Islet precursor cell (in vitro differentiated cells): ENCODE measurements around the gene AHNAK2.
"Not testable (repeated sequence)": the region's sequence is repeated elsewhere in the genome, so short reads cannot be mapped to it uniquely, and the experiment has no call there.

ENCODE experiments used
- DNase-seq: peaks from one replicate; pipeline ENCODE4 v3.0.0-alpha.2; 2018

Gene AHNAK2

GRCh38 chr14:104950701-104951100 is 27.5 kb downstream of the AHNAK2 start:
- DNase-seq = not testable (repeated sequence)

- no peak for DNase-seq
These were observed 28.2 kb downstream of the AHNAK2 start for GRCh38 chr14:104950021-104950420.

GRCh38 chr14:104949406-104949955 is 28.7 kb downstream of the AHNAK2 start:
- not testable (repeated sequence) for DNase-seq

GRCh38 chr14:104948736-104949031 is 29.5 kb downstream of the AHNAK2 start:
- DNase-seq = no peak

GRCh38 chr14:104947881-104948735 is 30.1 kb downstream of the AHNAK2 start:
- DNase-seq = not testable (repeated sequence)

GRCh38 chr14:104947201-104947600 is 31.0 kb downstream of the AHNAK2 start:
- DNase-seq = not testable (repeated sequence)

- not testable (repeated sequence) for DNase-seq
These were observed 31.9 kb downstream of the AHNAK2 start for GRCh38 chr14:104945986-104946965.

- not testable (repeated sequence) for DNase-seq
These were observed 32.9 kb downstream of the AHNAK2 start for GRCh38 chr14:104945266-104945665.

GRCh38 chr14:104944436-104945205 is 33.6 kb downstream of the AHNAK2 start:
- not testable (repeated sequence) for DNase-seq

- DNase-seq = not testable (repeated sequence)
These were observed 34.2 kb downstream of the AHNAK2 start for GRCh38 chr14:104944016-104944308.

GRCh38 chr14:104943216-104944015 is 34.8 kb downstream of the AHNAK2 start:
- DNase-seq = not testable (repeated sequence)

GRCh38 chr14:104942586-104942985 is 35.6 kb downstream of the AHNAK2 start:
- no peak for DNase-seq

GRCh38 chr14:104941508-104942365 is 36.4 kb downstream of the AHNAK2 start:
- no peak for DNase-seq

GRCh38 chr14:104940526-104941150 is 37.5 kb downstream of the AHNAK2 start:
- no peak for DNase-seq

- no peak for DNase-seq
These were observed 38.3 kb downstream of the AHNAK2 start for GRCh38 chr14:104939666-104940410.

GRCh38 chr14:104938960-104939359 is 39.2 kb downstream of the AHNAK2 start:
- DNase-seq = no peak

GRCh38 chr14:104938436-104938835 is 39.7 kb downstream of the AHNAK2 start:
- DNase-seq = no peak

GRCh38 chr14:104937694-104938365 is 40.3 kb downstream of the AHNAK2 start:
- DNase-seq = no peak

GRCh38 chr14:104937161-104937560 is 41.0 kb downstream of the AHNAK2 start:
- DNase-seq = no peak
